ENCODE measurements around the gene TOX4. TPM values are rescaled to one million over a fixed set of nuclear protein-coding genes. Genes with fewer than 3 reads are reported as not detected.

The TOX4 gene
- total RNA-seq, 1 donor from 2014 or later = 92.2 TPM

- no peaks in the 10 kb centered on the region for H3K9me3 Mint-ChIP-seq (ENCODE audit: unreplicated experiment)
- TF ChIP-seq CTCF (IDR thresholded peaks at IDR 0.05; ENCODE audit: insufficient read depth, low read depth, low read length) = no peak
- TF ChIP-seq EZH2 (IDR thresholded peaks at IDR 0.05; ENCODE audit: insufficient read depth, low read length) = no peak
- FAIRE-seq = no peak
- no peaks in the 10 kb centered on the region for H3K27me3 Mint-ChIP-seq (ENCODE audit: low read depth, unreplicated experiment)
- H3K36me3 Mint-ChIP-seq (ENCODE audit: low read depth, unreplicated experiment) = peaks cover 9% of the 10 kb centered on the region
- Histone ChIP-seq H4K20me1 (ENCODE audit: insufficient read depth, low read length) (peaks cover 53% of the 10 kb centered on the region), H3K4me3 (ENCODE audit: insufficient read depth, low read depth, low read length) (no peak overlapping the region), H3K27me3 (ENCODE audit: insufficient read depth, low read length) (no peaks in the 10 kb centered on the region), H3K9ac (ENCODE audit: low read length) (no peak overlapping the region), H3K36me3 (ENCODE audit: insufficient read depth, low read length) (peaks cover 2% of the 10 kb centered on the region), H3K79me2 (ENCODE audit: insufficient read depth, low read length) (peaks cover 95% of the 10 kb centered on the region), H3K4me1 (ENCODE audit: insufficient read depth, low read length) (peaks cover 5% of the 10 kb centered on the region), H3K27ac (ENCODE audit: low read depth, low read length) (no peak overlapping the region), H2AFZ (ENCODE audit: low read depth, low read length) (no peak overlapping the region), H3K4me2 (ENCODE audit: low read length) (no peak overlapping the region), H3K9me3 (ENCODE audit: insufficient read depth, low read depth, low read length) (no peaks in the 10 kb centered on the region)
- H3K27ac Mint-ChIP-seq (ENCODE audit: unreplicated experiment) = peak overlapping the region; percentile 0
- H3K4me3 Mint-ChIP-seq (ENCODE audit: unreplicated experiment) = no peak overlapping the region
- H3K4me1 Mint-ChIP-seq (ENCODE audit: low read depth, unreplicated experiment) = peaks cover 31% of the 10 kb centered on the region
- DNase-seq (ENCODE audit: low read depth) = no peak
Observed at GRCh38 chr14:21449899-21450216, 27.1 kb upstream of the TOX4 start.

- Mint-ChIP-seq H3K36me3 (ENCODE audit: low read depth, unreplicated experiment) (peaks cover 8% of the 10 kb centered on the region), H3K4me3 (ENCODE audit: unreplicated experiment) (peak overlapping the region; percentile 92), H3K27me3 (ENCODE audit: low read depth, unreplicated experiment) (no peaks in the 10 kb centered on the region), H3K4me1 (ENCODE audit: low read depth, unreplicated experiment) (peaks cover 11% of the 10 kb centered on the region), H3K27ac (ENCODE audit: unreplicated experiment) (peak overlapping the region; percentile 100), H3K9me3 (ENCODE audit: unreplicated experiment) (no peaks in the 10 kb centered on the region)
- TF ChIP-seq EZH2 (IDR thresholded peaks at IDR 0.05; ENCODE audit: insufficient read depth, low read length) = no peak
- TF ChIP-seq CTCF (IDR thresholded peaks at IDR 0.05; ENCODE audit: insufficient read depth, low read depth, low read length) = no peak
- H3K9me3 ChIP-seq (ENCODE audit: insufficient read depth, low read depth, low read length) = no peaks in the 10 kb centered on the region
- H3K36me3 ChIP-seq (ENCODE audit: insufficient read depth, low read length) = peaks cover 7% of the 10 kb centered on the region
- no peak overlapping the region for H2AFZ ChIP-seq (ENCODE audit: low read depth, low read length)
- H3K27ac ChIP-seq (ENCODE audit: low read depth, low read length) = peak overlapping the region; percentile 80
- H3K9ac ChIP-seq (ENCODE audit: low read length) = peak overlapping the region; percentile 97
- peaks cover 29% of the 10 kb centered on the region for H4K20me1 ChIP-seq (ENCODE audit: insufficient read depth, low read length)
- DNase-seq (ENCODE audit: low read depth) = no peak
- H3K27me3 ChIP-seq (ENCODE audit: insufficient read depth, low read length) = no peaks in the 10 kb centered on the region
- H3K4me2 ChIP-seq (ENCODE audit: low read length) = peak overlapping the region; percentile 95
- H3K4me3 ChIP-seq (ENCODE audit: insufficient read depth, low read depth, low read length) = peak overlapping the region; percentile 91
- peaks cover 57% of the 10 kb centered on the region for H3K79me2 ChIP-seq (ENCODE audit: insufficient read depth, low read length)
- H3K4me1 ChIP-seq (ENCODE audit: insufficient read depth, low read length) = peaks cover 7% of the 10 kb centered on the region
- no peak for FAIRE-seq
Observed at GRCh38 chr14:21454843-21455544, 22.0 kb upstream of the TOX4 start.

- Histone ChIP-seq H3K4me2 (ENCODE audit: low read length) (peak overlapping the region; percentile 95), H3K36me3 (ENCODE audit: insufficient read depth, low read length) (peaks cover 7% of the 10 kb centered on the region), H3K9ac (ENCODE audit: low read length) (peak overlapping the region; percentile 97), H4K20me1 (ENCODE audit: insufficient read depth, low read length) (peaks cover 23% of the 10 kb centered on the region), H3K4me3 (ENCODE audit: insufficient read depth, low read depth, low read length) (peak overlapping the region; percentile 91), H3K27me3 (ENCODE audit: insufficient read depth, low read length) (no peaks in the 10 kb centered on the region), H3K4me1 (ENCODE audit: insufficient read depth, low read length) (peaks cover 4% of the 10 kb centered on the region), H2AFZ (ENCODE audit: low read depth, low read length) (peak overlapping the region; percentile 87), H3K9me3 (ENCODE audit: insufficient read depth, low read depth, low read length) (no peaks in the 10 kb centered on the region), H3K79me2 (ENCODE audit: insufficient read depth, low read length) (peaks cover 52% of the 10 kb centered on the region), H3K27ac (ENCODE audit: low read depth, low read length) (peak overlapping the region; percentile 80)
- no peak for DNase-seq (ENCODE audit: low read depth)
- FAIRE-seq = no peak
- H3K9me3 Mint-ChIP-seq (ENCODE audit: unreplicated experiment) = no peaks in the 10 kb centered on the region
- H3K4me3 Mint-ChIP-seq (ENCODE audit: unreplicated experiment) = peak overlapping the region; percentile 92
- H3K4me1 Mint-ChIP-seq (ENCODE audit: low read depth, unreplicated experiment) = peaks cover 7% of the 10 kb centered on the region
- no peaks in the 10 kb centered on the region for H3K27me3 Mint-ChIP-seq (ENCODE audit: low read depth, unreplicated experiment)
- TF ChIP-seq CTCF (IDR thresholded peaks at IDR 0.05; ENCODE audit: insufficient read depth, low read depth, low read length) (no peak), EZH2 (IDR thresholded peaks at IDR 0.05; ENCODE audit: insufficient read depth, low read length) (no peak)
- peak overlapping the region; percentile 100 for H3K27ac Mint-ChIP-seq (ENCODE audit: unreplicated experiment)
- peaks cover 8% of the 10 kb centered on the region for H3K36me3 Mint-ChIP-seq (ENCODE audit: low read depth, unreplicated experiment)
Observed at GRCh38 chr14:21455592-21455911, 21.4 kb upstream of the TOX4 start.
